ENCODE data around the gene SMIM32.

Gene SMIM32

DNA sequence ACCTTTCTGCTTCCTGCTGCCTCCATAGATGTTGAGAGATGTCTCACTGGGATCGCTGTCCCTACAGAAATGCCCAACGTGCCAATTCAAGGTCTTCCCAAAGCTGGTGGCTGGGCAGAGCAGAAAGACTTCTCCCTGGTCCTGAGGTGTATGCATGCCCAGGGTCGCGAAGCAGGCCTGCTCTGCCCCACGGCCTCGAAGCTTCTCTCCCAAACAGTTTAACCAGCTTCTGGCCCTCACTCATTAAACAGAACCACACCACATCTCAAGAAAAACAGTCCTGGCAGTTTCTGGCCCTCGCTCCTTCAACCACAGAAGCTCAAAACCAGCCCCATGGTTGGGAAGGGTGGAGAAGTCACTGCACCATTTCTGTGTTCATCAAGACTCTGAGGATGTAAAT lies 14.7 kb upstream of the SMIM32 start:
- Histone ChIP-seq H3K36me3 (ENCODE audit: control insufficient read depth, low read length) (no peaks in the 10 kb centered on the region), H3K4me2 (ENCODE audit: low read length) (no peak overlapping the region), H3K9me2 (replicated peaks; ENCODE audit: control insufficient read depth, low read length) (no peaks in the 10 kb centered on the region), H3K27ac (ENCODE audit: low read depth, low read length) (no peak overlapping the region), H3K27me3 (ENCODE audit: control insufficient read depth, low read length) (peaks cover 4% of the 10 kb centered on the region), H3K9me3 (ENCODE audit: control insufficient read depth, insufficient read depth, low read length) (no peaks in the 10 kb centered on the region), H3K79me2 (ENCODE audit: control insufficient read depth, low read length) (no peaks in the 10 kb centered on the region), H3F3A (ENCODE audit: control insufficient read depth, insufficient read depth) (no peaks in the 10 kb centered on the region), H4K20me1 (ENCODE audit: control insufficient read depth, insufficient read depth, low read depth, low read length) (no peaks in the 10 kb centered on the region), H3K4me3 (ENCODE audit: low read length) (no peak overlapping the region), H3K4me1 (ENCODE audit: control insufficient read depth, low read length) (no peaks in the 10 kb centered on the region)
- TF ChIP-seq, protein P1, sequence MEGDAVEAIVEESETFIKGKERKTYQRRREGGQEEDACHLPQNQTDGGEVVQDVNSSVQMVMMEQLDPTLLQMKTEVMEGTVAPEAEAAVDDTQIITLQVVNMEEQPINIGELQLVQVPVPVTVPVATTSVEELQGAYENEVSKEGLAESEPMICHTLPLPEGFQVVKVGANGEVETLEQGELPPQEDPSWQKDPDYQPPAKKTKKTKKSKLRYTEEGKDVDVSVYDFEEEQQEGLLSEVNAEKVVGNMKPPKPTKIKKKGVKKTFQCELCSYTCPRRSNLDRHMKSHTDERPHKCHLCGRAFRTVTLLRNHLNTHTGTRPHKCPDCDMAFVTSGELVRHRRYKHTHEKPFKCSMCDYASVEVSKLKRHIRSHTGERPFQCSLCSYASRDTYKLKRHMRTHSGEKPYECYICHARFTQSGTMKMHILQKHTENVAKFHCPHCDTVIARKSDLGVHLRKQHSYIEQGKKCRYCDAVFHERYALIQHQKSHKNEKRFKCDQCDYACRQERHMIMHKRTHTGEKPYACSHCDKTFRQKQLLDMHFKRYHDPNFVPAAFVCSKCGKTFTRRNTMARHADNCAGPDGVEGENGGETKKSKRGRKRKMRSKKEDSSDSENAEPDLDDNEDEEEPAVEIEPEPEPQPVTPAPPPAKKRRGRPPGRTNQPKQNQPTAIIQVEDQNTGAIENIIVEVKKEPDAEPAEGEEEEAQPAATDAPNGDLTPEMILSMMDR (IDR thresholded peaks at IDR 0.05; ENCODE audit: low read depth, low read length, poor library complexity, severe bottlenecking), result no peak
- no peak for TF ChIP-seq EZH2phosphoT487 (IDR thresholded peaks at IDR 0.05; ENCODE audit: borderline replicate concordance, low read length)

DNA sequence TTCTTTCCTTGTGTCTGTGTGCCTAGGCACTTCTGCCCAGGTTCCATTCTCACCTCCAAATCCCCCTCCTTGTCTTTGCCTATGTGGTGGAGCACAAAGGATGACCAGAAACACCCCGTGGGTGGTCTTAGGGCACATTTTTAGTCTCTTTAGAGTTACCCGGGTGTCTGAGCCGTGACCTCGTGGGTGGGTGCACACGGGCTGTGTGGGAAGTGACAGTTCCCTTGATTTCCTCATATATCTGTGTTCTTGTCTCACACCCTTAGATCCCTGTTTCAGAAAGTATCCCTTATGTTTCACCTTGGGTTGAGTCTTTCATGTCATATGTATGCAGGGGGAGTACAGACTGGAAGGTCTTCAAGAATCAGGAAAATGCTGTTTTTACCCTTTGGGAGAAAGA lies 13.4 kb upstream of the SMIM32 start:
- no peaks in the 10 kb centered on the region for H3K79me2 ChIP-seq (ENCODE audit: control insufficient read depth, low read length)
- H3K36me3 ChIP-seq (ENCODE audit: control insufficient read depth, low read length), result no peaks in the 10 kb centered on the region
- H3K9me3 ChIP-seq (ENCODE audit: control insufficient read depth, insufficient read depth, low read length), result no peaks in the 10 kb centered on the region
- TF ChIP-seq, protein P1 (IDR thresholded peaks at IDR 0.05; ENCODE audit: low read depth, low read length, poor library complexity, severe bottlenecking), result no peak
- TF ChIP-seq EZH2phosphoT487 (IDR thresholded peaks at IDR 0.05; ENCODE audit: borderline replicate concordance, low read length), result no peak
- peaks cover 4% of the 10 kb centered on the region for H3K27me3 ChIP-seq (ENCODE audit: control insufficient read depth, low read length)
- H3K4me3 ChIP-seq (ENCODE audit: low read length), result no peak overlapping the region
- H4K20me1 ChIP-seq (ENCODE audit: control insufficient read depth, insufficient read depth, low read depth, low read length), result no peaks in the 10 kb centered on the region
- H3F3A ChIP-seq (ENCODE audit: control insufficient read depth, insufficient read depth), result no peaks in the 10 kb centered on the region
- H3K4me1 ChIP-seq (ENCODE audit: control insufficient read depth, low read length), result no peaks in the 10 kb centered on the region
- H3K9me2 ChIP-seq (replicated peaks; ENCODE audit: control insufficient read depth, low read length), result no peaks in the 10 kb centered on the region
- H3K4me2 ChIP-seq (ENCODE audit: low read length), result no peak overlapping the region
- H3K27ac ChIP-seq (ENCODE audit: low read depth, low read length), result no peak overlapping the region

DNA sequence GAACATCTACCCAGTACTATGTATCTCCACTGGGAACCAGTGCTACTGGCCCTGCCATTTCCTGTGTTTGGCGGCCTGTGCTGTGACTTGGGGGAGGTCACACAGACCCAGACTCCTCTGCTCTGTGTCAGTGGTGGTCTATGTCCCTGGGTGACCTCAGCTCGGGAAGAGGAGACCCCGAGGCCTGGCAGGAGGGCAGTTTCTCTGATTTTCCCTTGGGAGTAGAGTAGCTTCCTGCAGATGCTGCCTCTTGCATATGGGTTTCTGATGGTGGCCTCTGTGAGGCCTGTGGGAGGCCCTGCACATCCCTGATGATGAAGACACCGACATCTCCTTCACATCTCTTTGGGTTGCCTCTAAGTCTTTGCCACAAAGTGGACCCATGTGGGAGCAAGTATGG lies 13.0 kb upstream of the SMIM32 start:
- no peaks in the 10 kb centered on the region for H3K9me3 ChIP-seq (ENCODE audit: control insufficient read depth, insufficient read depth, low read length)
- H4K20me1 ChIP-seq (ENCODE audit: control insufficient read depth, insufficient read depth, low read depth, low read length), result no peaks in the 10 kb centered on the region
- H3K27me3 ChIP-seq (ENCODE audit: control insufficient read depth, low read length), result no peaks in the 10 kb centered on the region; the same call in 1 of the 2 replicates
- TF ChIP-seq, protein P1 (IDR thresholded peaks at IDR 0.05; ENCODE audit: low read depth, low read length, poor library complexity, severe bottlenecking), result no peak
- no peak for TF ChIP-seq EZH2phosphoT487 (IDR thresholded peaks at IDR 0.05; ENCODE audit: borderline replicate concordance, low read length)
- no peaks in the 10 kb centered on the region for H3K9me2 ChIP-seq (replicated peaks; ENCODE audit: control insufficient read depth, low read length)
- H3K4me1 ChIP-seq (ENCODE audit: control insufficient read depth, low read length), result no peaks in the 10 kb centered on the region
- no peaks in the 10 kb centered on the region for H3K79me2 ChIP-seq (ENCODE audit: control insufficient read depth, low read length)
- H3K4me2 ChIP-seq (ENCODE audit: low read length), result no peak overlapping the region
- H3F3A ChIP-seq (ENCODE audit: control insufficient read depth, insufficient read depth), result no peaks in the 10 kb centered on the region
- H3K4me3 ChIP-seq (ENCODE audit: low read length), result no peak overlapping the region
- H3K36me3 ChIP-seq (ENCODE audit: control insufficient read depth, low read length), result no peaks in the 10 kb centered on the region
- no peak overlapping the region for H3K27ac ChIP-seq (ENCODE audit: low read depth, low read length)

Data from DOHH2 (cell line).